Heart left ventricle (tissue), 13 donors: Measurements from ENCODE around the gene KCNG2.

Source experiments
- POLR2A ChIP-seq, 2 donors: fragments of 450-650 bp; IDR thresholded peaks; one replicate each; pipeline ENCODE4 v1.6.1; 2017; ENCODE audit warnings: antibody characterized with exemption in 2 of 2, mild to moderate bottlenecking in 2 of 2, moderate library complexity in 2 of 2
- TF ChIP-seq, protein P1 (sequence below), 12 donors: fragments of 200-600 bp; sonication (generic) in 4 of 12; IDR thresholded peaks; one replicate each; pipeline versions ENCODE4 v1.5.0 to v1.8.0; 2018 to 2022; ENCODE audit warnings: antibody characterized with exemption in 12 of 12, mild to moderate bottlenecking in 5 of 12
- donor health status: ischemic (EF 13 %, LVEDD 7.1; RV severe dilation, severe dysfunction).
- donor health status: DM: no; HTN: yes; CAD: no.
- donor health status: DM: no; HTN: no; CAD: no.
- donor health status: ischemic (EF 25% LVEDD 6.9; RV normal size, moderate dysfunction).
- donor health status: ischemic (EF 25% LVEDD 5.7; RV mildly dilated, moderate dysfunction).
- donor health status: ischemic (EF 35%, LVEDD 5.7; RV mildly dilated, moderate dysfunction).
- donor health status: nonischemic (EF 11% LVEDD 7.7; RV severe dilation, severe dysfunction).
- donor health status: DM: yes; HTN: yes; CAD: no.
- donor health status: PGD.
- donor health status: ischemic (EF 29% LVEDD 5.4; RV normal size, mild dysfunction).
- donor health status: nonischemic (EF 23%, LVEDD 6.1; RV moderate dilation, normal function).

DNA sequence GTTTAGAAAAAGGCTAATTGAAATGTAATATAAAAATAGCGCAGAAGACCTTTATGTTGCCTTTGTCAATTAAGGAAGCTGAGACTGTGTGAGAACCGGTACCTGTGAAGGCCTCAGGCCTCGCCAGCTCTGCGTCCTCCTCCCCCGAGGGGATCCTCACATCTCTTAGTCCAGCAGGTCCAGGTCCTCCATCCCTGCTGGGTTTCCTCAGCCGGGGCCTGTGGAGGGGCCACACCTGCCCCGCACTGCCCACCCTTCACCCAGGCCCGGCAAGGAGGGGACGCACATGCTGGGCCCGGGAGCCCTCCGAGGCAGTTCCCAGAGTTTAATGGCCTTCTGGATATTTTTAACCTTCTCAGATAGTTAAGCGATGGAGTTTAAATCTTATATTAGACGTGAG lies 3.5 kb downstream of the KCNG2 start:
- TF ChIP-seq, protein P1, sequence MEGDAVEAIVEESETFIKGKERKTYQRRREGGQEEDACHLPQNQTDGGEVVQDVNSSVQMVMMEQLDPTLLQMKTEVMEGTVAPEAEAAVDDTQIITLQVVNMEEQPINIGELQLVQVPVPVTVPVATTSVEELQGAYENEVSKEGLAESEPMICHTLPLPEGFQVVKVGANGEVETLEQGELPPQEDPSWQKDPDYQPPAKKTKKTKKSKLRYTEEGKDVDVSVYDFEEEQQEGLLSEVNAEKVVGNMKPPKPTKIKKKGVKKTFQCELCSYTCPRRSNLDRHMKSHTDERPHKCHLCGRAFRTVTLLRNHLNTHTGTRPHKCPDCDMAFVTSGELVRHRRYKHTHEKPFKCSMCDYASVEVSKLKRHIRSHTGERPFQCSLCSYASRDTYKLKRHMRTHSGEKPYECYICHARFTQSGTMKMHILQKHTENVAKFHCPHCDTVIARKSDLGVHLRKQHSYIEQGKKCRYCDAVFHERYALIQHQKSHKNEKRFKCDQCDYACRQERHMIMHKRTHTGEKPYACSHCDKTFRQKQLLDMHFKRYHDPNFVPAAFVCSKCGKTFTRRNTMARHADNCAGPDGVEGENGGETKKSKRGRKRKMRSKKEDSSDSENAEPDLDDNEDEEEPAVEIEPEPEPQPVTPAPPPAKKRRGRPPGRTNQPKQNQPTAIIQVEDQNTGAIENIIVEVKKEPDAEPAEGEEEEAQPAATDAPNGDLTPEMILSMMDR (IDR thresholded peaks at IDR 0.05) = no peak
- TF ChIP-seq POLR2A (IDR thresholded peaks at IDR 0.05) = no peak
